CD4-positive, alpha-beta T cell treated with Interleukin-12 subunit alpha and Interleukin-12 subunit beta, for 1 hour (primary cell): ENCODE results near the gene TMEM117.
"Not testable (repeated sequence)": the region's sequence is repeated elsewhere in the genome, so short reads cannot be mapped to it uniquely, and the experiment has no call there.

Experiments used
- DNase-seq: peaks from one replicate; pipeline ENCODE4 v3.0.0-alpha.2; 2020

Gene TMEM117

GRCh38 chr12:43968736-43969135 lies 132.9 kb downstream of the TMEM117 start:
- no peak for DNase-seq

GRCh38 chr12:43969882-43970281 lies 134.0 kb downstream of the TMEM117 start:
- DNase-seq: no peak

- DNase-seq: no peak
Observed at GRCh38 chr12:43973385-43973784, 137.5 kb downstream of the TMEM117 start.

GRCh38 chr12:43973993-43974392 lies 138.1 kb downstream of the TMEM117 start:
- DNase-seq: no peak

GRCh38 chr12:43976027-43976426 lies 140.1 kb downstream of the TMEM117 start:
- no peak for DNase-seq

- DNase-seq: no peak
Observed at GRCh38 chr12:43978556-43978955, 142.7 kb downstream of the TMEM117 start.

- no peak for DNase-seq
Observed at GRCh38 chr12:43979450-43979849, 143.6 kb downstream of the TMEM117 start.

GRCh38 chr12:43980627-43981191 lies 144.8 kb downstream of the TMEM117 start:
- DNase-seq: no peak

- DNase-seq: no peak
Observed at GRCh38 chr12:43981726-43982125, 145.8 kb downstream of the TMEM117 start.

- no peak for DNase-seq
Observed at GRCh38 chr12:43982544-43982943, 146.7 kb downstream of the TMEM117 start.

GRCh38 chr12:43988838-43989560 lies 153.1 kb downstream of the TMEM117 start:
- DNase-seq: no peak

GRCh38 chr12:43992856-43993255 lies 157.0 kb downstream of the TMEM117 start:
- DNase-seq: no peak

- DNase-seq: peak; percentile 17
Observed at GRCh38 chr12:44000309-44000952, 164.6 kb downstream of the TMEM117 start.

GRCh38 chr12:44002607-44003006 lies 166.7 kb downstream of the TMEM117 start:
- no peak for DNase-seq

GRCh38 chr12:44003721-44004120 lies 167.8 kb downstream of the TMEM117 start:
- no peak for DNase-seq

GRCh38 chr12:44015333-44015941 lies 179.6 kb downstream of the TMEM117 start:
- DNase-seq: peak; percentile 51

GRCh38 chr12:44017216-44017615 lies 181.3 kb downstream of the TMEM117 start:
- no peak for DNase-seq

- DNase-seq: no peak
Observed at GRCh38 chr12:44019118-44019517, 183.2 kb downstream of the TMEM117 start.

GRCh38 chr12:44020555-44020954 lies 184.7 kb downstream of the TMEM117 start:
- no peak for DNase-seq

GRCh38 chr12:44021471-44021971 lies 185.6 kb downstream of the TMEM117 start:
- no peak for DNase-seq

GRCh38 chr12:44025499-44025898 lies 189.6 kb downstream of the TMEM117 start:
- DNase-seq: no peak

- DNase-seq: no peak
Observed at GRCh38 chr12:44026046-44026445, 190.2 kb downstream of the TMEM117 start.

GRCh38 chr12:44026926-44027325 lies 191.0 kb downstream of the TMEM117 start:
- DNase-seq: not testable (repeated sequence)

- DNase-seq: no peak
Observed at GRCh38 chr12:44029194-44029593, 193.3 kb downstream of the TMEM117 start.
